ENCODE data around the gene LMCD1. TPM values are rescaled to one million over a fixed set of nuclear protein-coding genes. Genes with fewer than 3 reads are reported as not detected.

The LMCD1 gene
- total and polyA plus RNA-seq, 2 of the 8 experiments (the other 6 are each of a cell fraction or from before 2014, with no cell fraction given), result 12.3 to 26.5 TPM

GRCh38 chr3:8555725-8556472 is 54.3 kb downstream of the LMCD1 start (continued):
- TF ChIP-seq NRF1 (IDR thresholded peaks at IDR 0.05; ENCODE audit: low read depth, low read length) (no peak), CTBP2 (IDR thresholded peaks at IDR 0.05; ENCODE audit: borderline replicate concordance, insufficient read depth, insufficient read length, low read length) (no peak), MAX (IDR thresholded peaks at IDR 0.05) (no peak)

Data from H1 (cell line).